H54 (cell line): ENCODE measurements around the gene NDUFA11.
"Not testable (repeated sequence)": the region's sequence is repeated elsewhere in the genome, so short reads cannot be mapped to it uniquely, and the experiment has no call there.

Experiments
- DNase-seq: peaks from one replicate; pipeline ENCODE4 v3.0.0; 2011; ENCODE audit warnings: low spot score, mixed read lengths; ENCODE audit not compliant: insufficient read length
- FAIRE-seq: peaks from 3 replicates; lab custom pipeline; 2011; peaks lifted over from hg19 to GRCh38; lab: Jason Lieb, UNC
- POLR2A ChIP-seq: IDR thresholded peaks from 2 replicates; pipeline ENCODE4 v1.6.1; 2011; ENCODE audit warnings: low read depth, mild to moderate bottlenecking, low read length

NDUFA11 gene

GRCh38 chr19:5851302-5851701, 52.3 kb downstream of the NDUFA11 start, which contains the start of gene FUT3:
TSS of gene FUT3 (minus strand) at chr19:5851449.
- TF ChIP-seq POLR2A, result no peak
- FAIRE-seq (no peak), DNase-seq (no peak)

- TF ChIP-seq POLR2A, result no peak
- DNase-seq (no peak), FAIRE-seq (no peak)
Measured at GRCh38 chr19:5850743-5851293, 52.8 kb downstream of the NDUFA11 start.

- no peak for FAIRE-seq
- DNase-seq, result no peak
- TF ChIP-seq POLR2A, result no peak
Measured at GRCh38 chr19:5850189-5850588, 53.4 kb downstream of the NDUFA11 start.

GRCh38 chr19:5848621-5849020, 55.0 kb downstream of the NDUFA11 start:
- not testable (repeated sequence) for FAIRE-seq, DNase-seq

GRCh38 chr19:5847846-5848245, 55.7 kb downstream of the NDUFA11 start:
- FAIRE-seq, DNase-seq: not testable (repeated sequence)
